Gastrocnemius medialis (tissue), 4 donors: ENCODE measurements around the gene FUT7.

ENCODE experiments used
- CTCF ChIP-seq, 5 experiments: fragments of 450-650 bp in 3 of 5; fragments of 200-600 bp in 2 of 5; sonication (generic) in 2 of 5; IDR thresholded peaks in 4 of 5; conservative IDR thresholded peaks in 1 of 5; 1 replicate in 4 of 5; 2 replicates in 1 of 5; pipeline ENCODE4 v1.5.1; 2016 to 2019; ENCODE audit warnings: antibody characterized with exemption in 5 of 5, mild to moderate bottlenecking in 3 of 5, moderate library complexity in 3 of 5
- POLR2A ChIP-seq, 2 donors: fragments of 450-650 bp; IDR thresholded peaks; one replicate each; pipeline ENCODE4 v1.6.1; 2017; ENCODE audit warnings: antibody characterized with exemption in 2 of 2, mild to moderate bottlenecking in 2 of 2, moderate library complexity in 2 of 2

DNA sequence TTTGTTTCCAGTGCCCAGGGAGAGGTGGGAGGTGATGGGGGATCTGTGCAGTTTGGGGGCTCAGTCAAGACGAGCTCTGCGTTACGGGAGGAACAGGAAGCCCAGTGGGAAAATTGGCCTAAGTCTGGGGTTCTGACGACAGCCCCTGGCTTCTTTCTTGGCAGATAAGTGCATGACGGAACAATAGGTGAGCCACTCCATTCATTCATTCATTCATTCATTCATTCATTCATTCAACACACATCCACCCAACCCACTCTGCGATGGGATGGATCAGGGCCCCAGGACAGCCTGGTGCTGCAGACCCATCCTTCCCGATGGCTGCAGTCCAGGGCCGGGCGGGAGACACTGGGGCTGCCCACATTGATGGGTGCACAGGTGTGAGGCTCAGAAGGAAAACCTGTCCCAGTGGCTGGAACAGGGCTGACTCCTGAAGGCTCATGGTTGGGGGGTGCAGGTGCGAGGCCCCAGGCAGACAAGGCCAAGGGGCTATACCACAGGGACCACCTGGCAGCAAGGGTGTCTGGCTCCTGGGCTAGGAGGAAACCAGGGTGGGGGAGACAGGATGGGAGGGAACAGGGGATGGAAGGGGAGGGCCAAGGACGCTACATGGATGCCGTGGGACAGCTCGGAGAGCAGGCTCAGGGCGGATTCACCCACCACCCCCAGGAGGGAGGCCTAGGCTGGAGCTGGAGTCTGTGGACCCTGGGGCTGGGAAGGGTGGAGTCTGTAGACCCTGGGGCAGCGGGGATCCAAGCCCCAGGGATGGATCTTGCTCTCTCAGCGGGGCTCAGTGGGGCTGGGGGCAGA lies 51.0 kb downstream of the FUT7 start:
- TF ChIP-seq POLR2A (IDR thresholded peaks at IDR 0.05) (no peak), CTCF (IDR thresholded peaks at IDR 0.05 in 4 of 5, conservative IDR thresholded peaks at IDR 0.05 in 1 of 5) (no peak)
